Spinal cord (tissue), 10 donors: ENCODE data around the gene KRTAP13-2. TPM values are rescaled to one million over a fixed set of nuclear protein-coding genes. Genes with fewer than 3 reads are reported as not detected.

ENCODE experiments used
- DNase-seq, 6 donors: peaks; one replicate each; pipeline versions ENCODE4 v3.0.0 to v3.0.0-alpha.2; 2013 to 2015; ENCODE audit warnings: low spot score in 6 of 6, low read depth in 4 of 6
- H3K27ac ChIP-seq: one replicate; pipeline ENCODE4 v1.5.1; 2013; ENCODE audit warnings: low read depth, low read length, control low read depth
- H3K27me3 ChIP-seq: one replicate; pipeline ENCODE4 v1.6.1; 2013; ENCODE audit warnings: low read length; ENCODE audit not compliant: control insufficient read depth, insufficient read depth
- H3K36me3 ChIP-seq: one replicate; pipeline ENCODE4 v1.6.1; 2013; ENCODE audit warnings: low read length; ENCODE audit not compliant: control insufficient read depth, insufficient read depth
- H3K4me1 ChIP-seq: one replicate; pipeline ENCODE4 v1.6.1; 2013; ENCODE audit warnings: low read length; ENCODE audit not compliant: control insufficient read depth, insufficient read depth
- H3K4me3 ChIP-seq: one replicate; pipeline ENCODE4 v1.5.1; 2013; ENCODE audit warnings: low read depth, low read length, control low read depth
- H3K9me3 ChIP-seq: one replicate; pipeline ENCODE4 v1.6.1; 2013; ENCODE audit warnings: low read length; ENCODE audit not compliant: control insufficient read depth, insufficient read depth
- WGBS: methylation state at CpG from one replicate; pipeline ENCODE4 v1.1.5; 2013; ENCODE audit warnings: missing lambda C conversion rate; ENCODE audit not compliant: insufficient coverage; 5-methylcytosine and 5-hydroxymethylcytosine counted together
- long read RNA-seq, 4 donors: transcript quantifications; one replicate each; lab custom pipeline, GENCODE V29; 2026
- polyA plus RNA-seq, 2 donors: library from polyadenylated mRNA; unstranded; fragments of 120-200 nt; gene quantifications; one replicate each; pipeline ENCODE4 v1.2.1, GENCODE V29; 2013; ENCODE audit not compliant: insufficient read length in 2 of 2
- total RNA-seq, 2 donors: library from RNA; depleted of rRNA in 1 of 2; stranded (reverse); fragments of 120-200 nt in 1 of 2; fragments of >200 nt in 1 of 2; gene quantifications; one replicate each; pipeline versions ENCODE4 v1.2.3 to v1.2.4, GENCODE V29; 2013 to 2014
- donor health status: healthy.

The KRTAP13-2 gene, protein sequence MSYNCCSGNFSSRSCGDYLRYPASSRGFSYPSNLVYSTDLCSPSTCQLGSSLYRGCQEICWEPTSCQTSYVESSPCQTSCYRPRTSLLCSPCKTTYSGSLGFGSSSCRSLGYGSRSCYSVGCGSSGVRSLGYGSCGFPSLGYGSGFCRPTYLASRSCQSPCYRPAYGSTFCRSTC
- not detected for total RNA-seq
- polyA plus RNA-seq = not detected
- long read RNA-seq, donor 1 = 0 reads
- long read RNA-seq, donor 2 = 0 reads
- long read RNA-seq, donor 3 = 0 reads
- long read RNA-seq, donor 4 = 0 reads

DNA sequence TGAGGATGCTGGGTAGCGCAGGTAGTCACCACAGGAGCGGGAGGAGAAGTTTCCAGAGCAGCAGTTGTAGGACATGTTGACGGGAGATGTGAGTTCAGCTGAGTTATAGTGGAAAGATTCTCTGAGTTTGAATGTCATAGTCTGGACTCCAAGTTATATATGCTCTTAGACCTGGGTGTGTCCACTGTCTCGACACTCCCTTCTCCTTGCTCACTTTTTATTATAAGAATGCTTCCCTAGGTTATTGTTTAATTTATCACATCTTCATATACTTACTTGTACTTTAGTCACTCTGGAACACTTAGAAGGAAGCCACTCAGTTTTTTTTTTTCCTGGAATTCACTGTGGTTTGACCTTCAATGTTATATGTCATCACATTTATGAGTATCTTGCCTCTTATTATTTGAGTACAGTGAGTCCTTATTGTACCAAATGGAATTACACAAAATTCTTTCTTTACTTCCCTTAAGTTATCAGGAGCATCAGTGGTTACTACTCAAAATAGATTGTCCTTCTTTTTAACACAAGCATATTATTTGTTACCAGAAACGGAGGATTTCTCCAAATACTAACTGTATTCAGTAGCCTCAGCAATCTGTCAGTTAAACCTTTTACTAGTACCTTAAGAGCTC, at the start of gene KRTAP13-2:
Gene KRTAP13-2 (minus strand): TSS at position 133 of the 632 bp plus-strand sequence. CDS start 58 bp downstream, at position 75.
- no peak within 1 kb of the TSS for H3K27ac ChIP-seq
- WGBS = 95% methylated on average over 2 of the region's 5 CpGs
- H3K4me3 ChIP-seq = no peak within 1 kb of the TSS
- DNase-seq = no peak
- no peaks in the 10 kb centered on the region for H3K36me3 ChIP-seq
- no peaks in the 10 kb centered on the region for H3K9me3 ChIP-seq
- H3K27me3 ChIP-seq = no peaks in the 10 kb centered on the region
- H3K4me1 ChIP-seq = no peaks in the 10 kb centered on the region

DNA sequence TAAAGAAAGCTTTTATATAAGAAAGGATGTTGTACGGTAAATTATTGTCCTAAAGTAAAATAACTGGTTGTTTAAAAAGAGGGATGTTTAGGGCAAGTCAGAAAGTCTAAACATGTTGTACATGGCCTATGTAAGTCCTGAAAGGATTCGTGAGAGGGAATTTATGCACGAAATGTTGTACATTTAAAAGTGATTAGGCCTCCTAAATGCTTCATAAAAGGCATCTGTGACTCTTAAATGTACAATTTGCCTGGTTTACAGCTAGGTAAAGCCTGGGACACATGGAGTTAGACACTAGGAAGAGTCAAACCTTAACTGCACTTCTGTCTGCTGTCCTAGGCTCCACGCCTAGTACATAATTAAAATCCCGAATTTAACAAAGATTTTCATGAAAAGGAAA, 43.9 kb upstream of the KRTAP13-2 start:
- Histone ChIP-seq H3K9me3 (no peaks in the 10 kb centered on the region), H3K4me3 (no peak overlapping the region), H3K4me1 (no peaks in the 10 kb centered on the region), H3K36me3 (no peaks in the 10 kb centered on the region), H3K27me3 (no peaks in the 10 kb centered on the region), H3K27ac (no peak overlapping the region)
- 100% methylated on average over 3 of the region's 5 CpGs for WGBS
- DNase-seq = no peak

DNA sequence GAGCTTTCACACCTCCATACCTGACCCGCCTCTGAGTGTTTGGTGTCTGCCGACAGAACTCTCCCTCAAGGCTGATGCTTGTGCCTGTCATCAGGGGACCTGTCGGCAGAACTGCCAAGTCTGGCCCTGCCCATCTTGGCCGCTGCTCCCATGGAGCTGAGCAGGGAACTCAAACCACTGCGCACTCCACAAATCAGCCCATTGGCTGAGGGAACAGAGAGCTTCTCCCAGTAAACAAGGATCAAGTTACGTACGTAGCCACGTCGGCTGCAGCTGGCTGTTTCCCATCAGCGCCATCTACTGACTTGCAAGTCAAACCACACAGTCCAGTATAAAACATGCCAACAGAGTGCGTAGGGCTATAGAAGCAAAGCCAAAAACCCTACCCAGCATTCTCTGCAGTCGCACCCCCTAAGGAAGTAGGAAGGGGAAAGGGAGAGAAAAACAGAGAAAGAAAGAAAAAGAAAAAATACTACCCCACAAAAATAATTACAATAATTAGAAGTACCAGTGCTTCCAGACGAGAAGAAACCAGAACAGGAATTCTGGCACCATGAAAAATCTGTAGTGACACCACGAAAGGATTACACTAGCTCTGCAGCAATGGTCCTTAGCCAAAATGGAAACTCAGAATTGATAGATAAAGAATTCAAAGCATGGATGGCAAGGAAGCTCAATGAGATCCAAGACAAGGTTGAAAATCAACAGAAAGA, 36.9 kb upstream of the KRTAP13-2 start:
- no peak for DNase-seq
- Histone ChIP-seq H3K27me3 (no peaks in the 10 kb centered on the region), H3K4me1 (peaks cover 3% of the 10 kb centered on the region), H3K27ac (no peak overlapping the region), H3K4me3 (no peak overlapping the region), H3K9me3 (no peaks in the 10 kb centered on the region), H3K36me3 (no peaks in the 10 kb centered on the region)
- 64% methylated on average over 7 of the region's 14 CpGs for WGBS

DNA sequence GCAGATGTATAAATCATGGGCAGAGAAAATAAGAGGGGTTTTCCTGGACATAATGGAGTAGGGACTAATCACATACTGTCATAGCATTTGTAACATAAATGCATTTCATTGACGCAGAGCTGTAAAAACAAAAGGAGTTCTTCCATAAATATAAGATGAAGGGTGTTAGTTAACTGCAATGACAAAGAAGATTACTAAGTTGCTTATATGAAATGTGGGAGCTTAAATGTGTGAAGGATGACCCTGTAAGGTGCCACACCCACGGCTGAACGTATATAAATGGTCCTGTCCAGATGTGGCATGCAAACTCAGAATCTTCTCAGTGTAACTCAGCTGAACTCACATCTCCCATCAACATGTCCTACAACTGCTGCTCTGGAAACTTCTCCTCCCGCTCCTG, 23.7 kb upstream of the KRTAP13-2 start, which contains the start of gene KRTAP13-1:
Gene KRTAP13-1 (plus strand): TSS at position 301 of the 400 bp plus-strand sequence. CDS start 56 bp downstream, at position 357.
- Histone ChIP-seq H3K4me3 (no peak within 1 kb of the TSS), H3K36me3 (no peaks in the 10 kb centered on the region), H3K27ac (no peak within 1 kb of the TSS), H3K4me1 (no peaks in the 10 kb centered on the region), H3K9me3 (no peaks in the 10 kb centered on the region), H3K27me3 (no peaks in the 10 kb centered on the region)
- 89% methylated on average over 3 of the region's 4 CpGs for WGBS
- DNase-seq = no peak

DNA sequence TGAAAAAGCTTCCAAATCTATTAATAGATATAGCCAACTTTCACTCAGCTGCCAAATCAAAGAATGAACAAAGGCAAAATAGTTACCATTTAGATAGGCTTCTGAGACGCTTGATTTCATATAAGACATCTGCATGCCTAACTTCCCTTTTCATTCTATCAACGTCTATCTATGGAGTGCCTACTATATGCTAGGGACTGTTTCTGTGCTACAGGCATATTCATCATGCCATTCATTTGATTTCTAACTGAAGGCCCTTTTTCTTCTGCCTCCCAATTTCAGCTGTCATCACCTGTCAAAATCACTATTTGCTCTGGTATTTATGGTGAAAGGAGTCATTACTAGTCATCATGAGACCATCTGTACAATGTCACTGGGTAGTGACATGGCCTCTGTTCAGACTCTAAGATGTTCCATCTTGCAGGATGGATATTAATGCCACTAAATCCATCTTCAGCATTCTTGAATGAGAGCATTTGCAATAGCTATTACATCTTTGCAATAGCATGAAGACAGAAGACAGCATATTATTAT, 19.5 kb upstream of the KRTAP13-2 start:
- Histone ChIP-seq H3K9me3 (no peaks in the 10 kb centered on the region), H3K27ac (no peak overlapping the region), H3K27me3 (no peaks in the 10 kb centered on the region), H3K4me3 (no peak overlapping the region), H3K4me1 (no peaks in the 10 kb centered on the region), H3K36me3 (no peaks in the 10 kb centered on the region)
- peak in 1 of 6 donors; percentile 16 for DNase-seq
- no CpG with 5 or more reads among the region's 2 CpGs for WGBS

DNA sequence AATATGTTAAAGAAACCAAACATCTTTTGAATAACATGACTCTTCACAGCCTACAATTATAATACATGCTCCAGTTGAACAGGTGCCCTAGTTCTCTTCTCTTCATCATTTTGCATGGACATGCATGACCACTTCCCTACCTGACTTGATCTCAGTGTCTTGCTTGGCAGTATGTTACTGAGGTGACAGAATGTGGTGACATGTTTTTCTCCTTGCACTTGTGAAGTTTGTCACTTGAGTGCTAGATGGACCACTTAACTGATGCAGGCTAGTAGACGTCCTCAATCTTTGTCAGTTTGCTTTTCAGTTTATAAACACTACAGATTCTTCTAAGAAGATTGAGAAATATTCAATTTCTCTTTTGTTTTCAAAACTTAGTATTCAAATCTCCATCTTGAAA, 10.1 kb upstream of the KRTAP13-2 start:
- no peak overlapping the region for H3K27ac ChIP-seq
- H3K4me1 ChIP-seq = no peaks in the 10 kb centered on the region
- no peaks in the 10 kb centered on the region for H3K36me3 ChIP-seq
- no CpG with 5 or more reads among the region's 1 CpG for WGBS
- no peak for DNase-seq
- no peaks in the 10 kb centered on the region for H3K9me3 ChIP-seq
- no peak overlapping the region for H3K4me3 ChIP-seq
- no peaks in the 10 kb centered on the region for H3K27me3 ChIP-seq

DNA sequence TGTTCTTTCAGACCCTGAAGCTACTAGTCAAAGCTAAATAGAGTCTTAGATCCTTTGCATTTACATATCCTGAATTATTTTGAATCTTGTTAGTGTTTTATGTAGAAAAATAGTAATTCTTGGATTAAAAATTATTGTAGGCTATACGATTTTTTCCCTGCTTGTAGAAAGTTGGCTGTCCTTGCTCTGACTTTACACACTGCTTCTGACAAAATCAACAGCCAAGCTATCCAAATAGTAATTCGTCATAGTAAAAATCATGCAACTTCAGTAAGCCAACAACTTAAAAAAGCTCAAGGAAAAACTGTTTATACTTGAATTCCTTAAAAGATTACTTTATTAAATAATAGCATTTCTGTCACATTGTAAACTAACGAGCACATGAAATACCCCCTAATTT, 16.2 kb downstream of the KRTAP13-2 start:
- Histone ChIP-seq H3K36me3 (no peaks in the 10 kb centered on the region), H3K9me3 (no peaks in the 10 kb centered on the region), H3K27me3 (no peaks in the 10 kb centered on the region), H3K4me3 (no peak overlapping the region), H3K4me1 (no peaks in the 10 kb centered on the region), H3K27ac (no peak overlapping the region)
- WGBS = no CpG with 5 or more reads among the region's 3 CpGs
- peak in 1 of 6 donors; percentile 7 for DNase-seq

DNA sequence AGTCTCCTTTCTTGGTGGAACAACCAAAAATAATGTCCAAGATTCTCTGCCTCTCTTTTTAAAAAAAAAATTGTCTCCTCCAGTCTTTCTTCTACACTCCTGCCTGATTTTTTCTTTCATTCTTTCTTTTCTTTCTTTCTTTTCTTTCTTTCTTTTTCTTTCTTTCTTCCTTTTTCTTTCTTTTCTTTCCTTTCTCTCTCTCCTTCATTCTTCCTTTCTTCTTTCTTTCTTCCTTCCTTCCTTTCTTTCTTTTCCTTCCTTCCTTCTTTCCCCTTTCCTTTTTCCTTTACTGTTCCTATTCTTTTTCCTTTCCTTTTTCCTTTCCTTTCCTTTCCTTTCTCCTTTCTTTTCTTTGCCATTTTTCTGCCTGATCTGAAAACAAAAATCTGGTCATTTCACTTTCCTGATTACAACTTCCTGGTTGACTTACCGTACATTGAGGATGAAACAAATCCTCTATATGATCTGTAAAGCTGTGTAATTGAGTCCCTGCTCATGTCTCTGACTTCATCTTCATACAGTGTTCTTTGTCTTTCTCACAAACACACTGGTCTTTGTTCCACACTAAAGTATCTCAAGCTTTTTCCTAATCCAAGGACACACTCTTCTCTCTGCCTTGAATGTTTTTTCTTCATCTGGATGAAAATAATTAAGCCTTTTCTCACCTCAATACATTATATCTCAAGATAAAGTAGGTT, 17.6 kb downstream of the KRTAP13-2 start:
- Histone ChIP-seq H3K4me1 (no peaks in the 10 kb centered on the region), H3K36me3 (no peaks in the 10 kb centered on the region), H3K27me3 (no peaks in the 10 kb centered on the region), H3K27ac (no peak overlapping the region), H3K9me3 (no peaks in the 10 kb centered on the region), H3K4me3 (no peak overlapping the region)
- no peak for DNase-seq
- 50% methylated on average over 1 of the region's 1 CpG for WGBS

DNA sequence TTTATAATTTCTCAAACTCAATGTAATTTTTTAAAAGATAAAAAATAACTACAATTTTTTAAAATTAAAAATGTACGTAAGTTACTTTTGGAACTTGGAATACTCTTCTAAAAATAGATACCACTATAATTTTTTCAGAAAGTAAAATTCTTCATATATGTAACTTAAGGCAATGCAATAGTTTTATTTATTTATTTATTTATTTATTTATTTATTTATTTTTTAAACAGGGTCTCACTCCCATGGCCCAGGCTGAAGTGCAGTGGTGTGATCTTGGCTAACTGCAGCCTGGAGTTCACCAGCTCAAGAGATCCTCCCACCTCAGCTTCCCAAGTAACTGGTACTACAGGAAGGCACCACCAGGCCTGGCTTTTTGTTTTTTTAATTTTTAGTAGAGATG, 20.5 kb downstream of the KRTAP13-2 start:
- no peaks in the 10 kb centered on the region for H3K4me1 ChIP-seq
- H3K27ac ChIP-seq = no peak overlapping the region
- H3K27me3 ChIP-seq = no peaks in the 10 kb centered on the region
- DNase-seq = no peak
- WGBS = no CpG with 5 or more reads among the region's 1 CpG
- H3K4me3 ChIP-seq = no peak overlapping the region
- H3K36me3 ChIP-seq = no peaks in the 10 kb centered on the region
- H3K9me3 ChIP-seq = no peaks in the 10 kb centered on the region
